Lung (tissue), 12 donors: ENCODE measurements around the gene MYLK. TPM values are rescaled to one million over a fixed set of nuclear protein-coding genes. Genes with fewer than 3 reads are reported as not detected.
A peak's percentile ranks its signal among the peaks of the same experiment; 100 is the strongest.
"Not testable (repeated sequence)": the region's sequence is repeated elsewhere in the genome, so short reads cannot be mapped to it uniquely, and the experiment has no call there.

Source experiments
- ATAC-seq: fragments of 200-7000 bp; cut with Tn5 transposase; one replicate; pipeline ENCODE4 v1.9.1; 2020; ENCODE audit warnings: moderate number of reproducible peaks; ENCODE audit not compliant: insufficient read depth, low FRiP score
- DNase-seq, 3 donors: peaks; one replicate each; pipeline ENCODE4 v3.0.0-alpha.2; 2013 to 2017
- H3K27ac ChIP-seq, 2 donors: one replicate each; pipeline ENCODE4 v1.5.1; 2013; ENCODE audit warnings: mild to moderate bottlenecking in 2 of 2, moderate library complexity in 2 of 2, control low read depth in 1 of 2, inconsistent platforms in 1 of 2, low read depth in 1 of 2, low read length in 1 of 2
- H3K27me3 ChIP-seq, 3 donors: one replicate each; pipeline ENCODE4 v1.5.1; 2013; ENCODE audit warnings: low read length in 2 of 3; ENCODE audit not compliant: control insufficient read depth in 3 of 3, insufficient read depth in 3 of 3
- H3K36me3 ChIP-seq, 4 donors: one replicate each; pipeline ENCODE4 v1.5.1; 2013; ENCODE audit warnings: low read length in 4 of 4, mild to moderate bottlenecking in 1 of 4, moderate library complexity in 1 of 4; ENCODE audit not compliant: control insufficient read depth in 4 of 4, insufficient read depth in 4 of 4
- H3K4me1 ChIP-seq, 5 donors: one replicate each; pipeline ENCODE4 v1.5.1; 2013; ENCODE audit warnings: low read length in 5 of 5, mild to moderate bottlenecking in 2 of 5, moderate library complexity in 1 of 5; ENCODE audit not compliant: control insufficient read depth in 5 of 5, insufficient read depth in 5 of 5
- H3K4me3 ChIP-seq: one replicate; pipeline ENCODE4 v1.5.1; 2013; ENCODE audit warnings: mild to moderate bottlenecking, control low read depth, moderate library complexity
- H3K9ac ChIP-seq, 2 donors: one replicate each; pipeline ENCODE4 v1.5.1; 2013; ENCODE audit warnings: low read length in 2 of 2, control low read depth in 1 of 2; ENCODE audit not compliant: insufficient read depth in 1 of 2
- H3K9me3 ChIP-seq, 4 donors: one replicate each; pipeline ENCODE4 v1.5.1; 2013; ENCODE audit warnings: low read length in 3 of 4, mild to moderate bottlenecking in 1 of 4, moderate library complexity in 1 of 4; ENCODE audit not compliant: control insufficient read depth in 4 of 4, insufficient read depth in 3 of 4
- WGBS, 2 donors: extraction: QIAGEN DNeasy Blood & Tissue Kit; methylation state at CpG; one replicate each; pipeline ENCODE4 v1.1.7; 2013; 5-methylcytosine and 5-hydroxymethylcytosine counted together
- polyA plus RNA-seq, 2 donors: library from polyadenylated mRNA; stranded (reverse); fragments of 200-250 nt; gene quantifications; one replicate each; pipeline ENCODE4 v1.2.1, GENCODE V29; 2013
- total RNA-seq, 2 donors: library from RNA; depleted of rRNA in 1 of 2; stranded (reverse); fragments of >200 nt in 1 of 2; gene quantifications; one replicate each; pipeline ENCODE4 v1.2.1, GENCODE V29; 2014 to 2021
- TF ChIP-seq, protein P1 (sequence below): IDR thresholded peaks from 2 replicates; pipeline ENCODE4 v1.5.1; 2012; ENCODE audit warnings: mild to moderate bottlenecking; ENCODE audit errors: control extremely low read depth, extremely low read depth
- donor health status: control.
- donor health status: control.
- donor health status: Bipolar disorder and iron deficiency.
- donor health status: healthy.
- donor health status: DM: yes; HTN: yes; CAD: no.

The MYLK gene
- total and polyA plus RNA-seq, 4 donors, result 23.3 to 324 (median 112) TPM

DNA sequence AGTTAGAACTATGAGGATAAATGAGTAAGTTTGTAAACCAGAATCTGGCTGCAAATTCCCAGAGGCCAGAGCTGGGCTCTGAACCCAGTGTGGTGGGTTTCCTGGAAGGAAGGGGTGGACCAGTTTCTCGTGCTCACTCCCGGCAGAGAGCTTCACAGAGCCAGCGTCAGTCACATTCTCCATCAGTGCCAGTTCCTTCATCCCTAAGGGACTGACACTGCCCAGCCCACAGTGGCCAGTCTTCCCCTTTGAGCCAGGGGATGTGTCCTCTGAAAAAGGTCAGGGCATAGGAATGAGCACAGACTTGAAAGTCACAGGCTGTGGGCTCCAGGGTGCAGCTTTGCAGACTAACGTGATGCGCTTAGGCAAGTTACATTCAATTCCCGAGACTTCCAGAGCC, 163.5 kb downstream of the MYLK start:
- Histone ChIP-seq H3K4me1 (peaks cover 0 to 70% (median 24%) of the 10 kb centered on the region in 5 donors), H3K4me3 (no peak overlapping the region), H3K36me3 (peaks cover 0 to 11% (median 4%) of the 10 kb centered on the region in 4 donors), H3K9me3 (no peaks in the 10 kb centered on the region), H3K9ac (peak overlapping the region in 1 of 2 donors; percentile 26), H3K27ac (no peak overlapping the region), H3K27me3 (no peaks in the 10 kb centered on the region)
- TF ChIP-seq, protein P1, sequence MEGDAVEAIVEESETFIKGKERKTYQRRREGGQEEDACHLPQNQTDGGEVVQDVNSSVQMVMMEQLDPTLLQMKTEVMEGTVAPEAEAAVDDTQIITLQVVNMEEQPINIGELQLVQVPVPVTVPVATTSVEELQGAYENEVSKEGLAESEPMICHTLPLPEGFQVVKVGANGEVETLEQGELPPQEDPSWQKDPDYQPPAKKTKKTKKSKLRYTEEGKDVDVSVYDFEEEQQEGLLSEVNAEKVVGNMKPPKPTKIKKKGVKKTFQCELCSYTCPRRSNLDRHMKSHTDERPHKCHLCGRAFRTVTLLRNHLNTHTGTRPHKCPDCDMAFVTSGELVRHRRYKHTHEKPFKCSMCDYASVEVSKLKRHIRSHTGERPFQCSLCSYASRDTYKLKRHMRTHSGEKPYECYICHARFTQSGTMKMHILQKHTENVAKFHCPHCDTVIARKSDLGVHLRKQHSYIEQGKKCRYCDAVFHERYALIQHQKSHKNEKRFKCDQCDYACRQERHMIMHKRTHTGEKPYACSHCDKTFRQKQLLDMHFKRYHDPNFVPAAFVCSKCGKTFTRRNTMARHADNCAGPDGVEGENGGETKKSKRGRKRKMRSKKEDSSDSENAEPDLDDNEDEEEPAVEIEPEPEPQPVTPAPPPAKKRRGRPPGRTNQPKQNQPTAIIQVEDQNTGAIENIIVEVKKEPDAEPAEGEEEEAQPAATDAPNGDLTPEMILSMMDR, result no peak
- 55 to 71% methylated on average over 6 of the region's 6 CpGs for WGBS, 2 donors
- ATAC-seq (no peak), DNase-seq (no peak)

DNA sequence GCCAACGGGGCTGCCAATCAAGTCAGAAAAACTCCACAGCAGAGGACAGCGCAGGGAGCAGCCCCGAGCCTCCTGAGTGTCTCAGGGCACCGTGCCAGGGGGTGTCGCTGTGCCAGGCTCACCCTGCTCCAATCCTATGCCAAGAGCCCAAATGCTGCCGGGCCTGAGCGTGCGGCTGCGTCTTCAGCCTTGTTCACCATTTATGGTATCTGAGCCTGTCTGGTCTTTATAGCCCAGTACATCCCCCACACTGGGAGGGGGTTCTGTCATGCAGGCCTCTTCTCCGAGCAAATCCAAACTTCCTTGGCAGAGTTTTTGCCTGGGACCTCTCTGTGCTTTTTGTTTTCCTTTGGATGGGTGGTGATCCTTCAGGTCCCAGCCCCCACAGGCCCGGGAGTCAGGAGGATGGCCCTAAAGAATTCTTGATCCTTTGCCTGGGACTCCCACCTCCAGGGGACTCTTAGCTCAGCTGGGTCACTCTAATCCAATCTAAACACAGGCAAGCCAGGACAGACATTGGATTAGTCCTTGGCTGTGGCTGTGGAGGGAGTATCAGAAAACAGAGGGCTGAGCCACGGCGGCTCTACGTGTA, 164.2 kb downstream of the MYLK start:
- Histone ChIP-seq H3K36me3 (peaks cover 0 to 13% (median 6%) of the 10 kb centered on the region in 4 donors), H3K9me3 (no peaks in the 10 kb centered on the region), H3K4me3 (no peak overlapping the region), H3K9ac (no peak overlapping the region), H3K27ac (peak overlapping the region in 1 of 2 donors; percentile 41), H3K4me1 (peaks cover 0 to 70% (median 24%) of the 10 kb centered on the region in 5 donors), H3K27me3 (no peaks in the 10 kb centered on the region)
- TF ChIP-seq, protein P1, result no peak
- ATAC-seq (no peak), DNase-seq (peak; percentile 69 to 85 (median 81))
- 63 to 79% methylated on average over 14 of the region's 14 CpGs for WGBS, 2 donors

DNA sequence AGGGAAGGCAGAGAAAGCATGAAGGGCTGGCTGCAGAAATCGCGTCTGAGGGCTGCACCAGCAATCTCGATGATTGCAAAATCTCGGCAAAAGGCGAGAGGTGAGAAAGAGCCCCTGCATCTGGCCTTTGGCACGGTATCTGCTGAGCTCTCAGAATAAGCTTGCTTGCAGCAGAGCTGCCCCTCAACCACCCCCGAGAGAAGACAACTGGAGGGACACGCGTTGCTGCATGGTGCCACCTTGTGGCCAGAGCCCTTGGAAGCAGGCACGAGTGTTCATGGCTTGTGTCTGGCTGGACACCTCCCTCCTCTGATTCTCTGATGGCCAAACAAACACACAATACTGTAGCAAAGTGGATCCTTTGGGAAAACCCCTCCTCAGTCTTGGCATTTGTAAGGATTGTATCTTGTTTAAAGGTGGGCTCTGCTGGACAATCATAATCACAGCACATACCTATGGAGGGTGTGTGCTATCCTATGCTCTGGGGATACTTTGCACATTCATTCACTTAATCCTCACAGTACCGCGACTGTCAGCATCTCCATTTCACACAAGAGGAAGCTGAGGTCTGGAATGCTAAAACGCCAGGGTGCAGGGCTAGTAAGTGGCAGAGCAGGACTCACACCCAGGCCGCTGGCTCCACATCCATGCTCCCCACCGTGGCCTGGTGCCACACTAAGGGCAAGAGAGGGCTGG, 164.9 kb downstream of the MYLK start:
- Histone ChIP-seq H3K36me3 (peaks cover 0 to 19% (median 8%) of the 10 kb centered on the region in 4 donors), H3K27ac (peak overlapping the region in 1 of 2 donors; percentile 41), H3K4me1 (peaks cover 0 to 65% (median 24%) of the 10 kb centered on the region in 5 donors)
- DNase-seq (peak; percentile 97 to 98 (median 97)), ATAC-seq (peak; percentile 63)
- not testable (repeated sequence) for H3K9me3 ChIP-seq, H3K9ac ChIP-seq, H3K27me3 ChIP-seq, H3K4me3 ChIP-seq
- WGBS, 2 donors, result 26 to 36% methylated on average over 15 of the region's 15 CpGs
- TF ChIP-seq, protein P1, result peak; percentile 51
